Activated CD4-positive, CD25-positive, alpha-beta regulatory T cell treated with anti-CD3 and anti-CD28 coated beads, Interleukin-2, amount 50 U/mL, for 72 hours (primary cell): Measurements from ENCODE around the gene CFAP45.
"Not testable (repeated sequence)": the region's sequence is repeated elsewhere in the genome, so short reads cannot be mapped to it uniquely, and the experiment has no call there.

Experiments used
- DNase-seq: peaks from one replicate; pipeline ENCODE4 v3.0.0; 2021

CFAP45 gene

GRCh38 chr1:159904036-159904435 is 4.1 kb upstream of the CFAP45 start:
- DNase-seq, result not testable (repeated sequence)

- DNase-seq, result no peak
These were observed 2.6 kb upstream of the CFAP45 start for GRCh38 chr1:159902541-159902940.

- DNase-seq, result no peak
These were observed 893 bp upstream of the CFAP45 start for GRCh38 chr1:159900755-159901360.

GRCh38 chr1:159899634-159900033 is 331 bp downstream of the CFAP45 start:
- not testable (repeated sequence) for DNase-seq

GRCh38 chr1:159898527-159898926 is 1.4 kb downstream of the CFAP45 start:
- DNase-seq, result no peak

- DNase-seq, result no peak
These were observed 2.0 kb downstream of the CFAP45 start for GRCh38 chr1:159897962-159898361.

- no peak for DNase-seq
These were observed 3.4 kb downstream of the CFAP45 start for GRCh38 chr1:159896546-159896930.

- no peak for DNase-seq
These were observed 4.0 kb downstream of the CFAP45 start for GRCh38 chr1:159895836-159896545.

GRCh38 chr1:159895286-159895685 is 4.7 kb downstream of the CFAP45 start:
- no peak for DNase-seq

GRCh38 chr1:159892944-159893343 is 7.0 kb downstream of the CFAP45 start:
- no peak for DNase-seq

- DNase-seq, result peak; percentile 71
These were observed 8.4 kb downstream of the CFAP45 start for GRCh38 chr1:159891275-159892157.

GRCh38 chr1:159890390-159890789 is 9.6 kb downstream of the CFAP45 start:
- DNase-seq, result no peak

- DNase-seq, result no peak
These were observed 10.1 kb downstream of the CFAP45 start for GRCh38 chr1:159889821-159890252.

GRCh38 chr1:159889202-159889601 is 10.8 kb downstream of the CFAP45 start:
- DNase-seq, result no peak

GRCh38 chr1:159884296-159884695 is 15.7 kb downstream of the CFAP45 start:
- DNase-seq, result no peak

- DNase-seq, result no peak
These were observed 16.8 kb downstream of the CFAP45 start for GRCh38 chr1:159883134-159883533.

- no peak for DNase-seq
These were observed 17.5 kb downstream of the CFAP45 start for GRCh38 chr1:159882527-159882862.

- DNase-seq, result no peak
These were observed 18.1 kb downstream of the CFAP45 start for GRCh38 chr1:159881622-159882526.

- DNase-seq, result no peak
These were observed 19.5 kb downstream of the CFAP45 start for GRCh38 chr1:159880430-159880829.

GRCh38 chr1:159879977-159880376 is 20.0 kb downstream of the CFAP45 start:
- no peak for DNase-seq

- DNase-seq, result no peak
These were observed 20.8 kb downstream of the CFAP45 start for GRCh38 chr1:159879136-159879535.

- DNase-seq, result no peak
These were observed 22.1 kb downstream of the CFAP45 start for GRCh38 chr1:159877695-159878444.
